Kasumi-1 (cell line): ENCODE data around the gene ANKRD61.
"Not testable (repeated sequence)": the region's sequence is repeated elsewhere in the genome, so short reads cannot be mapped to it uniquely, and the experiment has no call there.

ENCODE experiments used
- DNase-seq, 2 experiments: peaks; one replicate each; lab custom pipeline; 2025; lab: John Stamatoyannopoulos, UW

ANKRD61 gene

DNA sequence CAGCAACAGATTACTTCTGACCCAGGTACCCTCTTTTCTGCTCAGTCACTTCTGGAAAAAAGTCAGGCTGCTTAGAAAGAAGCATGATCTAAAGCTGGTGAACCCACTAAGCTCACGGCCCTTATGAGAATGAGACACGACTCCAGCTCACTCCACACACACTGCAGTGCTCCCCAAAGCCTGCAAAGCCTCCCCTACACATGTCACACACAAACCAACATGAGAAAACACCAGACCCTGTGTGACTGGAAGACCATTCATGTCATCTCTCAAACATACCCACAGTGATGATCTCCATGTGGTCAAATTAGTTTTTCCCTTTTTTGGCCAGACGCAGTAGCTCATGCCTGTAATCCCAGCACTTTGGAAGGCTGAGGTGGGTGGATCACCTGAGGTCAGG, 391 bp downstream of the ANKRD61 start:
- DNase-seq: no peak

GRCh38 chr7:6032167-6032566, 991 bp downstream of the ANKRD61 start:
- no peak for DNase-seq

DNA sequence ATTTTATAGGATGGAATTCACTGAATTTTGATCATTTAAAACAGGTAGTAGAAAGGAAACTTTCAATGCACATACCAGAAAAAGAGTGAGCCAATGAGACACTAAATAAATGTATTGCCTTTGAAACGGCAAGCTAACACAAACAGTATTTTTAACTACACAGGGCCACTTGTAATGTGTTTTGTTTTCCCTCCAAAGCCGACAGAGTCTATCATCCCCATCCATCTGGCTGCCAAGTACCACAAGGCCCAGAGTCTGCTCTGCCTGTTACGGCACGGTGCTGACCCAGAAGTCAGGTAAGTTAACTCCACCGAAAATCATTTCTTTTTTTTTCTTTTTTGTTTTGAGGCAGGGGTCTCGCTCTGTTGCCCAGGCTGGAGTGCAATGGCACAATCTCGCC, 1.5 kb downstream of the ANKRD61 start:
- no peak for DNase-seq

DNA sequence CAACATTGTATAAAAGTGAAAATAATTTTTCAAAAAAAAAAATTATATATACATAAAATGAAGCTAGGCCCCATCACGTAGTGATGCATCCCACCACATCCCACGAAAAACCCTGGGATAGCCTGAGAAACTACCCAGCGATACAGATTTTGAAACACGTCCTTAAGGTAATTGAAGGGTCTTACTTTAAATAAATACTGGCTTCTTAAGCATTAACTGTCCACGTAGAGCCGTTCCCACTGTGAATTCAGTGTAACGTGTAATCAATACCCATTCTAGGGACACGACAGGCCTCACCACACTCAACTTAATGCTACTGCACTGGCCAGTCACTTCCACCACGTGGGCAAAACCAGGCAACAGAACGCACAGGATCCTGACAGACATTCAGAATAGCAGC, 4.0 kb downstream of the ANKRD61 start:
- no peak for DNase-seq

GRCh38 chr7:6035686-6036085, 4.5 kb downstream of the ANKRD61 start:
- DNase-seq: no peak

DNA sequence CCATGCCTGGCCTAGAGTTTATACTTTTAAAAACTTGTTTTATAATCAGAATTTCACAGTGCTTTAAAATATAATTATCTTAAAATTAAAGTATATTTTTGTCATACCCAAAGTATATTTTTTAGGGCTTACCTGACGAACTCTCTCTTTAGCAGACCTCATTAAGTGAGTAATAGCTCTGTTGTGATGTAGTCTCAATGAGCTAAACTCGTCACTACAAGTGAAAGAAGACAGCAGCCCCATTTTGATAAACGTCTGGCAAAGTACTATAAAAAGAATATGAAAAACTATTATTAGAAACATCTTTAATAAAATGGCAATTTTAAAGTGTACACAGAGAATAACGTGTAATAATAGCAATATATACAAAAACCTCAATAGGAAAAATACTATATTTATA, 18.6 kb downstream of the ANKRD61 start:
- DNase-seq: no peak

- DNase-seq: not testable (repeated sequence)
These were observed 20.0 kb downstream of the ANKRD61 start for GRCh38 chr7:6051185-6051584.

DNA sequence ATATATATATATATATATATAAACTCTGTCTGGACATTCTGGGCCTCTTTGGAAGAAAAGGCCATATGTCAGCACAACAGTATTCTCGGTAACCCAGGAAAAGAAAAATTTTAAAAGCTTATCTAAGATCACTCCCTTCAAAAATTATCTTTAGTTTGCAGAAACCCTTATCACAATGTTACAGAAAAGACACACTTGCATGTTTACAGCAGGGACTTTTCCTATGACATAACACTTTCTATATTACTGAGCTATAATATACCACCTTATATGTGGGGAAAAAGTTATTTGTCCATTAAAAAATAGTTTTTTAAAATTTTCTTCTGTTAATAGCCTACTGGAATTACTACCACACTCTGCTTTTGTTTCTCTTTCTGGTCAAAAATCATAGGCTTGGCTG, 25.4 kb downstream of the ANKRD61 start:
- no peak for DNase-seq

DNA sequence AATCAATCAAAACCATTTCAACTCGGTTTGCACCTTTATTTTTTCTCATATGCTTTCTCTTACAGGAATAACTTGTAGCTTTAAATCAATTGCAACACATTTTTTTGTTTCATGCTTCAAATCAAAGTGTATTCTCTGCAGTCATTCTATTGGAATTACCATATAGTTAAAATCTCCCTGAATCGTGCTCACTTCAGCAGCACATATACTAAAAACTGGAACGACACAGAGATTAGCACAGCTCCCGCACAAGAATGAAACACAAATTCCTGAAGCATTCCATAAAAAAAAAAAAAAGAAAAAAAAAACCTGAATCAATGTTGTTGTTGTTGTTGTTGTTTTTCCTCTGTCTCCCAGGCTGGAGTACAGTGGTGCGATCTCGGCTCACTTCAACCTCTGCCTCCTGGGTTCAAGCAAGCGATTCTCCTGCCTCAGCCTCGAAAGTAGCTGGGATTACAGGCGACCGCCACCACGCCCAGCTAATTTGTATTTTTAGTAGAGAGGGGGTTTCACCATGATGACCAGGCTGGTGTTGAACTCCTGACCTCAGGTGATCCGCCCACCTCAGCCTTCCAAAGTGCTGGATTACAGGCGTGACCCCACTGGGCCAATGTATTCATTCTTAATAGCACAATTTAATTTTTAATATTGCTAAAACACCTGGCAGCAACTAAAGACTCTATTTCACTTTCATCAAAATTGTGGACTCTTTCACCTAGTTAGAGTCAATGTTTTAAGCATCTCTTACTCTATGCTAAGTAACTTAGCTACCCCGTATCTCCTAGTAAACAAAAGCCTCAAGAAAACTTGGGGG, 26.3 kb downstream of the ANKRD61 start:
- DNase-seq: no peak

- DNase-seq: not testable (repeated sequence)
These were observed 28.8 kb downstream of the ANKRD61 start for GRCh38 chr7:6059941-6060340.

DNA sequence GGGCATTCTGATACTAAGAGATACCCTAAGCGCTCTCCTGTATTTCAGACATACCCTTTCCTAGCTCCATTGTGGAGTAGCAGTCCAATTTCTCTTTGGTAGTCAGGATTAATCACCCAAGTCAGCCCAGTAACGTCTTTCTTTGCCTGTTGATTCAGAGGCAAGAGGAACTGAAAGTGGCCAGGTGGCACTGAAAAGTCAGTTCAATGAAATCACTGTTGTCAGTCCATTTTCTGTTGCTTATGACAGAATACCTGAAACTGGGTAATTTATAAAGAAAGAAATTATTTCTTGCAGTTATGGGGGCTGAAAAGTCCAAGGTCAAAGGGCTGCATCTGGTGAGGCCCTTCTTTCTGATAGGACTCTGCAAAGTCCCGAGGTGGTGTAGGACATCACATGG, 40.2 kb downstream of the ANKRD61 start:
- no peak for DNase-seq

GRCh38 chr7:6074612-6075380, 43.6 kb downstream of the ANKRD61 start:
- DNase-seq: no peak

DNA sequence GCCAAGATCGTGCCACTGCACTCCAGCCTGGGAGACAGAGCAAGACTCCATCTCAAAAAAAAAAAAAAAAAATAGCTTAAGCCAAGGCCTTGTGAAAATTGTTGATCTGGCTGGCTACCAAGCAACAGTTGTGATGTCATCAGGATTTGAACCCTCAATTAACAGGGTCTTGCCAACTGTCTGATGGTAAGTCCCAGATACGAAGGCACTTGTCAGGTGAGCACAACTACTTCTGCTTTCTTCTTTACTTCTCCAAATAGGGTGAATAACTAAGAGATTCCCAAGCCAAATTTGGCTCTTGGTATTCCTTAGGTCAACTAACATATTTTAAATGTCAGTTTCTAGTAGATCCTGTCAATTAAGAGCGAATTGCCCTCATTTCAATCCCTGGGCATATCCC, 47.4 kb downstream of the ANKRD61 start:
- no peak for DNase-seq

DNA sequence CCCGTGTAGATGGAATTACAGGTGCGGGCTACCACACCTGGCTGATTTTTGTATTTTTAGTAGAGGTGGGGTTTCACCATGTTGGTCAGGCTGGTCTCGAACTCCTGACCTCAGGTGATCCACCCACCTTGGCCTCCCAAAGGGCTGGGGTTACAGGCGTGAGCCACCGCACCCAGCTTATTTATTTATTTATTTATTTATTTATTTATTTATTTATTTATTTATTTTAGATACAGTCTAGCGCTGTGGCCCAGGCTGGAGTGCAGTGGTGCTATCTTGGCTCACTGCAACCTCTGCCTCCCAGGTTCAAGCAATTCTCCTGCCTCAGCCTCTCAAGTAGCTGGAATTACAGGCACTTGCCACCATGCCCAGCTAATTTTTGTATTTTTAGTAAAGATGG, 51.9 kb downstream of the ANKRD61 start:
- not testable (repeated sequence) for DNase-seq
